Measurements from ENCODE around the gene ACER2. TPM values are rescaled to one million over a fixed set of nuclear protein-coding genes. Genes with fewer than 3 reads are reported as not detected.

ACER2 gene
- total RNA-seq, 1 donor from 2014 or later, result 9.6 TPM

DNA sequence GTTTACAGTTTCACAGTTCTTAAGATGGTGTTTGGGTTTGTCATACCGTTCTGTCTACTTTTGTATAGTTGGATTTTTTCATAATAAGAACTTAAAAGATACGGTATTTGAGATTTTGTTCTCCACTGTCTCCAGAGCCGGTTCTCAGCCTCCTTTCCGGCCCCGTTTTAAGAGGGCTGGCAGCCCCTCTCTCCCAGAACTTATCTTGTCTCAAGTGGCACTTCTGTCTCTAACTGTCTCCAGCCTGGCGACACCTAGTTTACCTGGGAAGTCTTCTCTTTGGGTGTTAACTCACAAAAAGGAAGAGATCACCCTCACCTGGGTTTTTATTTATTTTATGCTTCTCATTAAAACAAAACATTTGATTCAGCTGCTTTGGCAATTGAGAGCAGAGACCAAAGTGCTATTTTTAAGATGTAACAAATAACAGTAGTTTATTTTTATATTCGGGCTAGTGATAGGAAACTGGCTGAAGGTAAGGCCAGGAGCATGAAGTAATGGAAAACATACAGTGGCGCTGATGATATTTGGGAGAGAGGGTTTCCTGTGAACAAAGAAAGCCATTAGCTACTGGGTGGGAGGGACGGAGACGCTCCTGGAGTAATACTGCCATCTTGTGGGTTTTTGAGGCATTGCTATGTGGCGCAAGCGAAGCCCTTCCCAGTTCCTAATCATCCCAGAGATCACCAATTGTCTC is 48.3 kb downstream of the ACER2 start:
- Mint-ChIP-seq H3K9me3 (ENCODE audit: unreplicated experiment) (no peaks in the 10 kb centered on the region), H3K36me3 (ENCODE audit: low read depth, unreplicated experiment) (no peaks in the 10 kb centered on the region), H3K4me1 (ENCODE audit: unreplicated experiment) (peaks cover 8% of the 10 kb centered on the region), H3K4me3 (ENCODE audit: unreplicated experiment) (no peak overlapping the region), H3K27me3 (ENCODE audit: unreplicated experiment) (no peaks in the 10 kb centered on the region), H3K27ac (ENCODE audit: unreplicated experiment) (peak overlapping the region; percentile 55)
- DNase-seq (ENCODE audit: low spot score), result peak; percentile 69
- peak; percentile 78 for TF ChIP-seq CTCF (IDR thresholded peaks at IDR 0.05; ENCODE audit: unreplicated experiment)

- Mint-ChIP-seq H3K4me3 (ENCODE audit: unreplicated experiment) (no peak overlapping the region), H3K27ac (ENCODE audit: unreplicated experiment) (no peak overlapping the region), H3K27me3 (ENCODE audit: unreplicated experiment) (no peaks in the 10 kb centered on the region), H3K9me3 (ENCODE audit: unreplicated experiment) (no peaks in the 10 kb centered on the region), H3K36me3 (ENCODE audit: low read depth, unreplicated experiment) (no peaks in the 10 kb centered on the region), H3K4me1 (ENCODE audit: unreplicated experiment) (peaks cover 8% of the 10 kb centered on the region)
- DNase-seq (ENCODE audit: low spot score), result no peak
- no peak for TF ChIP-seq CTCF (IDR thresholded peaks at IDR 0.05; ENCODE audit: unreplicated experiment)
These were observed 48.8 kb downstream of the ACER2 start for GRCh38 chr9:19457693-19458009.

GRCh38 chr9:19460243-19460642 is 51.4 kb downstream of the ACER2 start:
- DNase-seq (ENCODE audit: low spot score), result no peak
- H3K4me3 Mint-ChIP-seq (ENCODE audit: unreplicated experiment), result no peak overlapping the region
- peaks cover 6% of the 10 kb centered on the region for H3K27me3 Mint-ChIP-seq (ENCODE audit: unreplicated experiment)
- no peak overlapping the region for H3K27ac Mint-ChIP-seq (ENCODE audit: unreplicated experiment)
- no peak for TF ChIP-seq CTCF (IDR thresholded peaks at IDR 0.05; ENCODE audit: unreplicated experiment)
- H3K4me1 Mint-ChIP-seq (ENCODE audit: unreplicated experiment), result peaks cover 12% of the 10 kb centered on the region
- H3K36me3 Mint-ChIP-seq (ENCODE audit: low read depth, unreplicated experiment), result no peaks in the 10 kb centered on the region
- H3K9me3 Mint-ChIP-seq (ENCODE audit: unreplicated experiment), result no peaks in the 10 kb centered on the region

DNA sequence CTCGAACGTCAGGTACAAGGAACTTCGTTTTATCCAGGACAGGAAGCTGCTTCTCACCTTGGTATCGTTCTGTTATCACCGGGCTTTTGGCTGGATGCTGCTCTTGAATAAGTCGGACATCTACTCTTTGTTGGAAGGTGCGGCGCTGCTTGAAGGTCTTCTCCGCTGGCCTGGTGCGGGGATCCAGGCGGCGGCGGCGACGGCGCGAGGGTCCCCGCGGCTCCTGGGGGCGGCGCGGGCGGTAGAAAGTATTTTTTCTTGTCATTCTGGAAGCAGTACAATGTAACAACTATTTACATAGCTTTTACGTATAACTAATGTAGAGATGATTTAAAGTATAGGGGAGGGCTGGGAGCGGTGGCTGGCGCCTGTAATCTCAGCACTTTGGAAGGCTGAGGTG is 52.3 kb downstream of the ACER2 start:
- no peaks in the 10 kb centered on the region for H3K9me3 Mint-ChIP-seq (ENCODE audit: unreplicated experiment)
- H3K27ac Mint-ChIP-seq (ENCODE audit: unreplicated experiment), result no peak overlapping the region
- no peak for DNase-seq (ENCODE audit: low spot score)
- peaks cover 6% of the 10 kb centered on the region for H3K27me3 Mint-ChIP-seq (ENCODE audit: unreplicated experiment)
- TF ChIP-seq CTCF (IDR thresholded peaks at IDR 0.05; ENCODE audit: unreplicated experiment), result no peak
- H3K4me1 Mint-ChIP-seq (ENCODE audit: unreplicated experiment), result peaks cover 12% of the 10 kb centered on the region
- H3K36me3 Mint-ChIP-seq (ENCODE audit: low read depth, unreplicated experiment), result no peaks in the 10 kb centered on the region
- no peak overlapping the region for H3K4me3 Mint-ChIP-seq (ENCODE audit: unreplicated experiment)

- peaks cover 6% of the 10 kb centered on the region for H3K27me3 Mint-ChIP-seq (ENCODE audit: unreplicated experiment)
- peaks cover 3% of the 10 kb centered on the region for H3K4me1 Mint-ChIP-seq (ENCODE audit: unreplicated experiment)
- no peaks in the 10 kb centered on the region for H3K36me3 Mint-ChIP-seq (ENCODE audit: low read depth, unreplicated experiment)
These were observed 55.4 kb downstream of the ACER2 start for GRCh38 chr9:19464061-19464763.

More at GRCh38 chr9:19464061-19464763, 55.4 kb downstream of the ACER2 start:
- H3K27ac Mint-ChIP-seq (ENCODE audit: unreplicated experiment), result peak overlapping the region; percentile 67
- TF ChIP-seq CTCF (IDR thresholded peaks at IDR 0.05; ENCODE audit: unreplicated experiment), result no peak
- H3K4me3 Mint-ChIP-seq (ENCODE audit: unreplicated experiment), result peak overlapping the region; percentile 91
- no peaks in the 10 kb centered on the region for H3K9me3 Mint-ChIP-seq (ENCODE audit: unreplicated experiment)
- DNase-seq (ENCODE audit: low spot score), result no peak
